Type B pancreatic cell (in vitro differentiated cells): ENCODE data around the gene RAP1GAP. TPM values are rescaled to one million over a fixed set of nuclear protein-coding genes. Genes with fewer than 3 reads are reported as not detected.

Source experiments
- DNase-seq: peaks from one replicate; pipeline ENCODE4 v3.0.0; 2021; ENCODE audit warnings: mixed read lengths; ENCODE audit not compliant: unreplicated experiment; ENCODE audit errors: extremely low spot score
- H3K27ac Mint-ChIP-seq: 2 replicates; pipeline ENCODE4 v1.8.0; 2021; ENCODE audit warnings: mild to moderate bottlenecking, mixed read lengths
- H3K27me3 Mint-ChIP-seq: 2 replicates; pipeline ENCODE4 v1.8.0; 2021; ENCODE audit warnings: mixed read lengths
- H3K36me3 Mint-ChIP-seq: 2 replicates; pipeline ENCODE4 v1.8.0; 2021; ENCODE audit warnings: mixed read lengths
- H3K4me1 Mint-ChIP-seq: one replicate; pipeline ENCODE4 v1.8.0; 2021; ENCODE audit warnings: mixed read lengths; ENCODE audit not compliant: unreplicated experiment
- H3K4me3 Mint-ChIP-seq: 2 replicates; pipeline ENCODE4 v1.8.0; 2021; ENCODE audit warnings: mild to moderate bottlenecking, mixed read lengths
- H3K9me3 Mint-ChIP-seq: 2 replicates; pipeline ENCODE4 v1.8.0; 2021; ENCODE audit warnings: mixed read lengths
- CTCF ChIP-seq: fragments of 200-600 bp; sonication (generic); conservative IDR thresholded peaks from 2 replicates; pipeline ENCODE4 v1.5.0; 2021; ENCODE audit warnings: antibody characterized with exemption, mild to moderate bottlenecking
- total RNA-seq: library from RNA; stranded (reverse); gene quantifications from 2 replicates; pipeline ENCODE4 v1.2.1, GENCODE V29; 2021; ENCODE audit warnings: low replicate concordance

Gene RAP1GAP
- total RNA-seq, 1 donor from 2014 or later = 18.5 TPM

GRCh38 chr1:21649315-21649714, 19.8 kb downstream of the RAP1GAP start:
- no peak overlapping the region for H3K27ac Mint-ChIP-seq
- peaks cover 11% of the 10 kb centered on the region for H3K4me1 Mint-ChIP-seq

GRCh38 chr1:21648791-21649190, 20.4 kb downstream of the RAP1GAP start:
- Mint-ChIP-seq H3K27ac (no peak overlapping the region), H3K9me3 (no peaks in the 10 kb centered on the region), H3K36me3 (no peaks in the 10 kb centered on the region), H3K27me3 (peaks cover 30% of the 10 kb centered on the region), H3K4me3 (no peak overlapping the region), H3K4me1 (peaks cover 11% of the 10 kb centered on the region)
- TF ChIP-seq CTCF = no peak
- DNase-seq = no peak

More at GRCh38 chr1:21649315-21649714, 19.8 kb downstream of the RAP1GAP start:
- no peak for TF ChIP-seq CTCF
- H3K4me3 Mint-ChIP-seq = peak overlapping the region; percentile 36
- peaks cover 33% of the 10 kb centered on the region for H3K27me3 Mint-ChIP-seq
- no peaks in the 10 kb centered on the region for H3K9me3 Mint-ChIP-seq
- H3K36me3 Mint-ChIP-seq = no peaks in the 10 kb centered on the region
- no peak for DNase-seq

- no peak for DNase-seq
- TF ChIP-seq CTCF = no peak
- Mint-ChIP-seq H3K27ac (no peak overlapping the region), H3K4me3 (no peak overlapping the region), H3K36me3 (no peaks in the 10 kb centered on the region), H3K27me3 (peaks cover 31% of the 10 kb centered on the region), H3K9me3 (no peaks in the 10 kb centered on the region), H3K4me1 (peaks cover 11% of the 10 kb centered on the region)
Observed at GRCh38 chr1:21648352-21648730, 20.8 kb downstream of the RAP1GAP start.

- H3K4me1 Mint-ChIP-seq = peaks cover 10% of the 10 kb centered on the region
- peaks cover 25% of the 10 kb centered on the region for H3K27me3 Mint-ChIP-seq
- peak overlapping the region; percentile 31 for H3K27ac Mint-ChIP-seq
- H3K9me3 Mint-ChIP-seq = no peaks in the 10 kb centered on the region
- TF ChIP-seq CTCF = no peak
- DNase-seq = no peak
- H3K4me3 Mint-ChIP-seq = peak overlapping the region; percentile 34
- H3K36me3 Mint-ChIP-seq = no peaks in the 10 kb centered on the region
Observed at GRCh38 chr1:21647431-21648351, 21.5 kb downstream of the RAP1GAP start.

GRCh38 chr1:21645550-21645949, 23.6 kb downstream of the RAP1GAP start:
- peaks cover 10% of the 10 kb centered on the region for H3K27me3 Mint-ChIP-seq

More at GRCh38 chr1:21645550-21645949, 23.6 kb downstream of the RAP1GAP start:
- no peak for DNase-seq
- H3K4me3 Mint-ChIP-seq = no peak overlapping the region
- no peaks in the 10 kb centered on the region for H3K36me3 Mint-ChIP-seq
- no peak for TF ChIP-seq CTCF
- no peaks in the 10 kb centered on the region for H3K9me3 Mint-ChIP-seq
- H3K4me1 Mint-ChIP-seq = peaks cover 3% of the 10 kb centered on the region
- no peak overlapping the region for H3K27ac Mint-ChIP-seq
